Upper lobe of left lung (tissue), 6 donors: ENCODE measurements around the gene NCKIPSD. TPM values are rescaled to one million over a fixed set of nuclear protein-coding genes. Genes with fewer than 3 reads are reported as not detected.

Source experiments
- ATAC-seq, 2 donors: fragments of 200-7000 bp; cut with Tn5 transposase; one replicate each; pipeline ENCODE4 v1.9.1; 2022; ENCODE audit warnings: mild to moderate bottlenecking in 2 of 2, moderate library complexity in 2 of 2; ENCODE audit not compliant: low FRiP score in 2 of 2
- DNase-seq, 2 donors: peaks; one replicate each; pipeline ENCODE4 v3.0.0-alpha.2; 2019 to 2020
- H3K27ac ChIP-seq, 4 donors: fragments of 200-600 bp; sonication (generic); one replicate each; pipeline ENCODE4 v1.5.1; 2016 to 2019
- H3K27me3 ChIP-seq, 4 donors: fragments of 200-600 bp; sonication (generic); one replicate each; pipeline ENCODE4 v1.5.1; 2017 to 2019
- H3K36me3 ChIP-seq, 4 donors: fragments of 200-600 bp; sonication (generic); one replicate each; pipeline ENCODE4 v1.5.1; 2016 to 2019
- H3K4me1 ChIP-seq, 4 donors: fragments of 200-600 bp; sonication (generic); one replicate each; pipeline ENCODE4 v1.5.1; 2018 to 2019
- H3K4me3 ChIP-seq, 4 donors: fragments of 200-600 bp; sonication (generic); one replicate each; pipeline ENCODE4 v1.5.1; 2017 to 2019; ENCODE audit warnings: mild to moderate bottlenecking in 2 of 4, moderate library complexity in 1 of 4
- H3K9me3 ChIP-seq, 4 donors: fragments of 200-600 bp; sonication (generic); one replicate each; pipeline ENCODE4 v1.5.1; 2018 to 2019
- CTCF ChIP-seq, 6 experiments: fragments of 450-650 bp in 4 of 6; fragments of 200-600 bp in 2 of 6; sonication (generic) in 2 of 6; IDR thresholded peaks; one replicate each; pipeline ENCODE4 v1.5.1; 2016 to 2019; ENCODE audit warnings: antibody characterized with exemption in 6 of 6
- EP300 ChIP-seq, 4 donors: sonication (generic); formaldehyde crosslinking; IDR thresholded peaks; one replicate each; pipeline ENCODE4 v1.5.1; 2017; ENCODE audit warnings: antibody characterized with exemption in 4 of 4, control low read depth in 2 of 4
- POLR2A ChIP-seq, 4 donors: fragments of 450-650 bp; IDR thresholded peaks; one replicate each; pipeline ENCODE4 v1.5.1; 2016 to 2017; ENCODE audit warnings: antibody characterized with exemption in 4 of 4, mild to moderate bottlenecking in 2 of 4
- POLR2AphosphoS5 ChIP-seq, 2 donors: sonication (generic); formaldehyde crosslinking; IDR thresholded peaks; one replicate each; pipeline ENCODE4 v1.5.1; 2017; ENCODE audit warnings: antibody characterized with exemption in 2 of 2
- WGBS, 2 donors: methylation state at CpG; one replicate each; pipeline ENCODE4 v1.1.5; 2017 to 2018; 5-methylcytosine and 5-hydroxymethylcytosine counted together
- total RNA-seq, 6 donors: library from RNA; depleted of rRNA in 4 of 6; stranded (reverse); fragments of >200 nt in 4 of 6; gene quantifications; one replicate each; pipeline versions ENCODE4 v1.1.0 to v1.2.1, GENCODE V29; 2016 to 2021
- donor health status: DM: no; HTN: no; CAD: no; lungs with moderate emphysema.
- donor health status: DM: no; HTN: yes; CAD: no; lungs with severe emphysema.

Gene NCKIPSD
- total RNA-seq, 6 donors from 2014 or later: 17.8 to 55.5 (median 21.8) TPM

DNA sequence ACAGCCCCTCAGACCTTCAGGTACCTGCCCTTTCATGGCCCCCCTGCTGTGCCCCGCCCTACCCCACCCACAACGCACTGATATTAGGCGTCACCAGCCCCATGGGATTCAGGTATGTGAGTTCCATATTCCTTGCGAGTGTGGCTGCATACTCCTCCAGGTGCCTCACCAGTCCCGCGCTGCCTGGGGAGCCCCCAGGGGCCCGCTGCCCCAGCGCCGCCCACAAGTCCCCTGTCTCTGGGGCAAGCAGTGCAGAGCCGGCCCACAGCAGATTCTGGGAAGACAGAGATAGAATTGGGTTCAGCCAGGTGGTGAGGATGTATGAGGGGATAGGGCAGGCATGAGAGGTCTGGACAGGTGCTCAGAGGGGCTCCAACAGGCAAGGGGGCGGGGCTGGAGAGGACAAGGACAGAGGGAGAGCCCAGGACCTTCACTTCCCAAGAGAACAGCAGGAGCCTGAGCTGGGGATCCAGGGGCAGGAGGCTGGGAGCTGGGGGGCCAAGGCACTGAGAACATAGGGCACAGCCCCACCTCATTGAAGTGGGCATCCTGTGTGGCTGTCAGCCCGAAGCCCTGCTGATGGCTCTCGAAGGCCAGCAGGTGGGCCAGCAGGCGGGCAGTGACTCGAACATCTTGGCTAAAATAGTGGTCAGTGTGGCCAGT is 37.4 kb downstream of the NCKIPSD start:
- no peaks in the 10 kb centered on the region for H3K4me1 ChIP-seq
- ATAC-seq: no peak
- no peak overlapping the region for H3K4me3 ChIP-seq
- H3K9me3 ChIP-seq: no peaks in the 10 kb centered on the region
- no peaks in the 10 kb centered on the region for H3K27me3 ChIP-seq
- H3K36me3 ChIP-seq: no peaks in the 10 kb centered on the region
- TF ChIP-seq POLR2A (IDR thresholded peaks at IDR 0.05) (no peak), CTCF (IDR thresholded peaks at IDR 0.05) (no peak), EP300 (IDR thresholded peaks at IDR 0.05) (no peak)
- WGBS, 2 donors: 91 to 93% methylated on average over 11 to 13 of the region's 15 CpGs
- DNase-seq: peak in 1 of 2 donors; percentile 77
- H3K27ac ChIP-seq: no peak overlapping the region

DNA sequence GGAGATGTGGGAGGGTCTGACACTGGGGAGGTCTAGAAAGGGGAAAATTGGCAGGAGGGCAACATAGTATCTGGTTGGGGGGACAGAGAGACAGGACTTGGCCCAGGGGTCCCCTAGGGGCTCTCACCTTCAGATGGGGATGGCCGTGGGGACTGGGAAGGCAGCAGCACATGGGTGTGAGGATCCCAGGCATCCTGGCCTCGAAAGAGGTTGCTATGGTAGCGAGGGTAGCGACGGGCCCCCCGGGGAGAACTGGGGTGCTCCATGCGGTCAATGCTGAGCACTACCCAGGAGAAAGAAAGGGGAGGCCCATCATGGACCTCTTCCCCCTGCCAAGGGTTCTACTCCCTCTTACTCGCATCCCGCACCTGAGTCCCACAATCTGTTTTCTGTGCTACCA is 38.0 kb downstream of the NCKIPSD start:
- TF ChIP-seq POLR2AphosphoS5 (IDR thresholded peaks at IDR 0.05) (no peak), CTCF (IDR thresholded peaks at IDR 0.05) (no peak), EP300 (IDR thresholded peaks at IDR 0.05) (no peak), POLR2A (IDR thresholded peaks at IDR 0.05) (no peak)
- H3K4me1 ChIP-seq: no peaks in the 10 kb centered on the region
- DNase-seq (no peak), ATAC-seq (no peak)
- no peaks in the 10 kb centered on the region for H3K27me3 ChIP-seq
- no peak overlapping the region for H3K27ac ChIP-seq
- no peak overlapping the region for H3K4me3 ChIP-seq
- WGBS, 2 donors: 88 to 90% methylated on average over 9 of the region's 9 CpGs
- no peaks in the 10 kb centered on the region for H3K9me3 ChIP-seq
- H3K36me3 ChIP-seq: no peaks in the 10 kb centered on the region

GRCh38 chr3:48644898-48645760 is 40.6 kb downstream of the NCKIPSD start:
- ATAC-seq: no peak
- 85 to 92% methylated on average over 15 to 20 of the region's 22 CpGs for WGBS, 2 donors
- no peaks in the 10 kb centered on the region for H3K9me3 ChIP-seq
- no peaks in the 10 kb centered on the region for H3K4me1 ChIP-seq
- TF ChIP-seq EP300 (IDR thresholded peaks at IDR 0.05) (no peak), CTCF (IDR thresholded peaks at IDR 0.05) (no peak), POLR2AphosphoS5 (IDR thresholded peaks at IDR 0.05) (no peak), POLR2A (IDR thresholded peaks at IDR 0.05) (no peak)
- H3K27me3 ChIP-seq: no peaks in the 10 kb centered on the region
- DNase-seq: peak in 1 of 2 donors; percentile 78
- no peak overlapping the region for H3K27ac ChIP-seq
- H3K4me3 ChIP-seq: no peak overlapping the region
- H3K36me3 ChIP-seq: no peaks in the 10 kb centered on the region

DNA sequence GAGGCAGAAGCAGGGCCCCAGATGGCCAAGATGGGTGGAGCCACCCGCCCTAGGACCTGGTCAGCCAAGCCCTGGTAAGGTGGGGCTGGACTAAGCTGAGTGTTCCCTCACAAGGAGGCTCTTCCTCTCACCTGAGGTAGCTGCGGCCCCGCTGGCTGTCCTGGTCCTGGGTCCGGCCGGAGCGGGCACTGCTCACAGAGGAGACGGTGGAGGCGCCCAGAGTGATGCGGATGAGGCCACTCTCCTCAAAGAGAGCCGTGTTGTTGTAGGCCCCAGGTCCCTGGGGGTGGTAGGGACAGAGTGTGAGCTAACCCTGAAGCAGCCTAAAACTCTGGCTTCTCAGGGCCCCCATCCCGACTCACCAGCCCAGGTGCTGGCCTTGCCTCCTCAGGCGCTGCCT is 43.1 kb downstream of the NCKIPSD start:
- H3K4me3 ChIP-seq: no peak overlapping the region
- no peaks in the 10 kb centered on the region for H3K27me3 ChIP-seq
- H3K27ac ChIP-seq: no peak overlapping the region
- no peaks in the 10 kb centered on the region for H3K36me3 ChIP-seq
- H3K9me3 ChIP-seq: no peaks in the 10 kb centered on the region
- TF ChIP-seq EP300 (IDR thresholded peaks at IDR 0.05) (no peak), POLR2AphosphoS5 (IDR thresholded peaks at IDR 0.05) (no peak), POLR2A (IDR thresholded peaks at IDR 0.05) (no peak), CTCF (IDR thresholded peaks at IDR 0.05) (no peak)
- DNase-seq (peak in 1 of 2 donors; percentile 70), ATAC-seq (no peak)
- WGBS, 2 donors: 85 to 86% methylated on average over 6 of the region's 12 CpGs
- no peaks in the 10 kb centered on the region for H3K4me1 ChIP-seq
